ENCODE results near the gene MAFG. TPM values are rescaled to one million over a fixed set of nuclear protein-coding genes. Genes with fewer than 3 reads are reported as not detected.

Gene MAFG
- total RNA-seq, 2 experiments from 2014 or later, result 15.3 to 18.3 TPM

- Mint-ChIP-seq H3K27ac (peak overlapping the region; percentile 99), H3K36me3 (ENCODE audit: low read depth) (peaks cover 58% of the 10 kb centered on the region), H3K4me3 (peak overlapping the region; percentile 93), H3K9me3 (ENCODE audit: low read depth) (no peaks in the 10 kb centered on the region), H3K4me1 (peaks cover 32% of the 10 kb centered on the region), H3K27me3 (no peaks in the 10 kb centered on the region)
- CTCF ChIA-PET, result interaction anchor here (0.7 kb wide), 1 partner anchor 21 kb away, joined by 3 read pairs; no protein-coding TSS in a partner anchor
- POLR2A ChIA-PET, result interaction anchor here (0.7 kb wide), 1 partner anchor 20 kb away, joined by 3 read pairs; the partner anchor contains the start of gene PCYT2
- DNase-seq, result no peak
- intact Hi-C loops (cut with DNase I, micrococcal nuclease), result loop anchor here (1.0 to 5.0 kb wide), 16 partner anchors 20 to 567 kb away; partner anchors contain the start of genes ARHGDIA (in 2 of the 2), P4HB (in 2 of the 2), ASPSCR1 (in 1 of the 2) and CCDC137 (in 1 of the 2)
- ATAC-seq, result peak; percentile 2
Measured at GRCh38 chr17:81891303-81891552, 36.3 kb downstream of the MAFG start.

GRCh38 chr17:81890447-81891302 lies 36.9 kb downstream of the MAFG start:
- ChIA-PET CTCF (no interaction called here), POLR2A (no interaction called here)
- peaks cover 59% of the 10 kb centered on the region for H3K36me3 Mint-ChIP-seq (ENCODE audit: low read depth)
- H3K4me1 Mint-ChIP-seq, result peaks cover 32% of the 10 kb centered on the region
- ATAC-seq (no peak), DNase-seq (peak; percentile 51)
- H3K27me3 Mint-ChIP-seq, result no peaks in the 10 kb centered on the region
- peak overlapping the region; percentile 93 for H3K27ac Mint-ChIP-seq
- H3K9me3 Mint-ChIP-seq (ENCODE audit: low read depth), result no peaks in the 10 kb centered on the region
- intact Hi-C loops (cut with DNase I, micrococcal nuclease), result loop anchor here (1.0 to 5.0 kb wide), 16 partner anchors 19 to 568 kb away; partner anchors contain the start of genes ARHGDIA (in 2 of the 2), P4HB (in 2 of the 2), ASPSCR1 (in 1 of the 2) and CCDC137 (in 1 of the 2)
- peak overlapping the region; percentile 85 for H3K4me3 Mint-ChIP-seq

- H3K27ac Mint-ChIP-seq, result peak overlapping the region; percentile 93
- no peaks in the 10 kb centered on the region for H3K9me3 Mint-ChIP-seq (ENCODE audit: low read depth)
- peak overlapping the region; percentile 85 for H3K4me3 Mint-ChIP-seq
- ATAC-seq (no peak), DNase-seq (no peak)
- CTCF ChIA-PET, result no interaction called here
- peaks cover 32% of the 10 kb centered on the region for H3K4me1 Mint-ChIP-seq
- POLR2A ChIA-PET, result no interaction called here
- intact Hi-C loops (cut with DNase I, micrococcal nuclease), result loop anchor here (2.0 to 5.0 kb wide), 2 partner anchors 38 to 187 kb away; partner anchors contain the start of genes MAFG (in 1 of the 2) and MRPL12 (in 1 of the 2)
- peaks cover 61% of the 10 kb centered on the region for H3K36me3 Mint-ChIP-seq (ENCODE audit: low read depth)
- H3K27me3 Mint-ChIP-seq, result no peaks in the 10 kb centered on the region
Measured at GRCh38 chr17:81889602-81890001, 37.9 kb downstream of the MAFG start.

- CTCF ChIA-PET, result no interaction called here
- intact Hi-C loops (cut with DNase I, micrococcal nuclease), result no loop called here
- Mint-ChIP-seq H3K27ac (peak overlapping the region; percentile 70), H3K9me3 (ENCODE audit: low read depth) (no peaks in the 10 kb centered on the region), H3K4me1 (peaks cover 32% of the 10 kb centered on the region), H3K27me3 (no peaks in the 10 kb centered on the region), H3K36me3 (ENCODE audit: low read depth) (peaks cover 62% of the 10 kb centered on the region), H3K4me3 (peak overlapping the region; percentile 85)
- POLR2A ChIA-PET, result no interaction called here
- DNase-seq, result no peak
- no peak for ATAC-seq
Measured at GRCh38 chr17:81888988-81889595, 38.4 kb downstream of the MAFG start.

- intact Hi-C loops (cut with DNase I, micrococcal nuclease), result no loop called here
- Mint-ChIP-seq H3K4me1 (peaks cover 29% of the 10 kb centered on the region), H3K27me3 (no peaks in the 10 kb centered on the region), H3K36me3 (ENCODE audit: low read depth) (peaks cover 61% of the 10 kb centered on the region), H3K9me3 (ENCODE audit: low read depth) (no peaks in the 10 kb centered on the region), H3K4me3 (peak overlapping the region; percentile 85), H3K27ac (peak overlapping the region; percentile 33)
- CTCF ChIA-PET, result interaction anchor here (0.5 to 0.9 kb wide), 2 partner anchors 347 to 367 kb away, joined by 3 read pairs; no protein-coding TSS in a partner anchor
- DNase-seq, result no peak
- POLR2A ChIA-PET, result no interaction called here
- no peak for ATAC-seq
Measured at GRCh38 chr17:81888105-81888987, 39.2 kb downstream of the MAFG start.

- Mint-ChIP-seq H3K27ac (peak overlapping the region; percentile 4), H3K4me3 (no peak overlapping the region), H3K27me3 (no peaks in the 10 kb centered on the region), H3K36me3 (ENCODE audit: low read depth) (peaks cover 70% of the 10 kb centered on the region), H3K4me1 (peaks cover 24% of the 10 kb centered on the region), H3K9me3 (ENCODE audit: low read depth) (no peaks in the 10 kb centered on the region)
- DNase-seq (no peak), ATAC-seq (peak; percentile 21)
- intact Hi-C loops (cut with DNase I, micrococcal nuclease), result no loop called here
- POLR2A ChIA-PET, result interaction anchor here (0.7 to 2.3 kb wide), 4 partner anchors 13 to 158 kb away, joined by 3 to 14 read pairs (median 4); no protein-coding TSS in a partner anchor
- CTCF ChIA-PET, result interaction anchor here (1.2 to 2.7 kb wide), 3 partner anchors 12 to 16 kb away, joined by 3 to 14 read pairs (median 3); no protein-coding TSS in a partner anchor
Measured at GRCh38 chr17:81885869-81886548, 41.5 kb downstream of the MAFG start.

- ATAC-seq (no peak), DNase-seq (no peak)
- H3K36me3 Mint-ChIP-seq (ENCODE audit: low read depth), result peaks cover 68% of the 10 kb centered on the region
- intact Hi-C loops (cut with DNase I, micrococcal nuclease), result no loop called here
- H3K4me3 Mint-ChIP-seq, result no peak overlapping the region
- H3K27ac Mint-ChIP-seq, result peak overlapping the region; percentile 4
- no peaks in the 10 kb centered on the region for H3K27me3 Mint-ChIP-seq
- ChIA-PET POLR2A (interaction anchor here (0.6 to 2.3 kb wide), 3 partner anchors 12 to 631 kb away, joined by 3 to 14 read pairs (median 5); no protein-coding TSS in a partner anchor), CTCF (interaction anchor here (2.7 kb wide), 1 partner anchor 16 kb away, joined by 14 read pairs; no protein-coding TSS in a partner anchor)
- H3K9me3 Mint-ChIP-seq (ENCODE audit: low read depth), result no peaks in the 10 kb centered on the region
- H3K4me1 Mint-ChIP-seq, result peaks cover 23% of the 10 kb centered on the region
Measured at GRCh38 chr17:81885454-81885853, 42.1 kb downstream of the MAFG start.

GRCh38 chr17:81884968-81885367 lies 42.6 kb downstream of the MAFG start:
- intact Hi-C loops (cut with DNase I, micrococcal nuclease), result no loop called here
- Mint-ChIP-seq H3K4me3 (no peak overlapping the region), H3K4me1 (peaks cover 19% of the 10 kb centered on the region), H3K27ac (no peak overlapping the region), H3K36me3 (ENCODE audit: low read depth) (peaks cover 66% of the 10 kb centered on the region), H3K9me3 (ENCODE audit: low read depth) (no peaks in the 10 kb centered on the region), H3K27me3 (no peaks in the 10 kb centered on the region)
- ChIA-PET CTCF (interaction anchor here (2.7 kb wide), 1 partner anchor 15 kb away, joined by 14 read pairs; no protein-coding TSS in a partner anchor), POLR2A (interaction anchor here (0.6 to 2.3 kb wide), 3 partner anchors 12 to 631 kb away, joined by 4 to 14 read pairs (median 5); no protein-coding TSS in a partner anchor)
- DNase-seq (no peak), ATAC-seq (no peak)

GRCh38 chr17:81884520-81884919 lies 43.0 kb downstream of the MAFG start:
- DNase-seq, result no peak
- no peak overlapping the region for H3K4me3 Mint-ChIP-seq
- H3K27ac Mint-ChIP-seq, result no peak overlapping the region
- peak; percentile 24 for ATAC-seq
- CTCF ChIA-PET, result no interaction called here
- peaks cover 65% of the 10 kb centered on the region for H3K36me3 Mint-ChIP-seq (ENCODE audit: low read depth)
- POLR2A ChIA-PET, result interaction anchor here (0.6 to 2.3 kb wide), 3 partner anchors 11 to 541 kb away, joined by 3 to 14 read pairs (median 4); no protein-coding TSS in a partner anchor
- intact Hi-C loops (cut with DNase I, micrococcal nuclease), result no loop called here
- no peaks in the 10 kb centered on the region for H3K9me3 Mint-ChIP-seq (ENCODE audit: low read depth)
- peaks cover 17% of the 10 kb centered on the region for H3K4me1 Mint-ChIP-seq
- H3K27me3 Mint-ChIP-seq, result no peaks in the 10 kb centered on the region

- no peak overlapping the region for H3K27ac Mint-ChIP-seq
- H3K4me1 Mint-ChIP-seq, result peaks cover 7% of the 10 kb centered on the region
- H3K4me3 Mint-ChIP-seq, result no peak overlapping the region
- H3K27me3 Mint-ChIP-seq, result no peaks in the 10 kb centered on the region
- intact Hi-C loops (cut with DNase I, micrococcal nuclease), result no loop called here
- H3K36me3 Mint-ChIP-seq (ENCODE audit: low read depth), result peaks cover 39% of the 10 kb centered on the region
- ChIA-PET POLR2A (no interaction called here), CTCF (interaction anchor here (1.4 kb wide), 1 partner anchor 9 kb away, joined by 5 read pairs; no protein-coding TSS in a partner anchor)
- ATAC-seq (no peak), DNase-seq (no peak)
- H3K9me3 Mint-ChIP-seq (ENCODE audit: low read depth), result no peaks in the 10 kb centered on the region
Measured at GRCh38 chr17:81879121-81879520, 48.4 kb downstream of the MAFG start.

Measured in activated CD4-positive, alpha-beta T cell treated with anti-CD3 and anti-CD28 coated beads for 36 hours (primary cell).